Activated CD4-positive, CD25-positive, alpha-beta regulatory T cell treated with anti-CD3 and anti-CD28 coated beads, Interleukin-2, amount 50 U/mL, for 16 hours (primary cell): Measurements from ENCODE around the gene SSTR5.
"Not testable (repeated sequence)": the region's sequence is repeated elsewhere in the genome, so short reads cannot be mapped to it uniquely, and the experiment has no call there.

Source experiments
- DNase-seq: peaks from one replicate; pipeline ENCODE4 v3.0.0-alpha.2; 2020; ENCODE audit warnings: low read depth, low spot score

SSTR5 gene

DNA sequence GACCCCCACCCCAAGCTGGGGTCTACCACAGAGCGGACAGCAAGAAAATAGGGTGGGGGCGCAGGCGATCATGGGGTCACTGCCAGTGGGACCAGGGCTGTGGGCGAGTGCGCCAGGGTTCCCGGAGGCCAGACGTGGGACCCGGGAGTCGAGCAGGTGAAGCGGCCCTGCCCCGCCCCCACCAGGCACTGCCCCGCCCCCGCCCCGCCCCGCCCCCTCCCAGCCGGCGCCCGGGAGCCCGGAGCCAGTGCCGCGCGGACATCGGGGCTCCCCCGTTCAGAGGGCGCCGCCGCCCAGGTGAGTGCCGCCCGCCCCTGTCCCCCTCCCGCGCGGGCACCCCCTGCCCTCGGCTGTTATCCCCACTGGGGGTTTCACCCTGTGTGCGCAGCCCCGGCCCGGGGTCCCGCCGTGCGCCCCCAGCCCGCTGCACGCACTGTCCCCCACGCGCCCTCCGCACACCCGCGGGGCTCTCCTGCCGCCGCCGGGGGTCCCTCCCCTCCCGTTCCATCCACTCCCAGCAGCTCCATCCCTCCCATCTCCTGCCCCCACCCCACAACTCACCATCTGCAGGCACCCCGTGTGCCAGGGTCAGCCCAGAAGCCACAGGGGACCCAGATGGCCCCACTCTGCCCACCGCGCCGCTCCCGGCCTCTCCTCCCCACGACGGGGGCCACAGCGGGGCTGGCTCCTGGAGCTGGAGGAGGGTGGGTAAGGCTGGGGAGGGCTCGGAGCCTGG is at the start of gene SSTR5:
Gene SSTR5 (plus strand): TSS at position 222 of the 736 bp plus-strand sequence. CDS start 6,122 bp downstream, outside the sequence.
- DNase-seq = no peak

DNA sequence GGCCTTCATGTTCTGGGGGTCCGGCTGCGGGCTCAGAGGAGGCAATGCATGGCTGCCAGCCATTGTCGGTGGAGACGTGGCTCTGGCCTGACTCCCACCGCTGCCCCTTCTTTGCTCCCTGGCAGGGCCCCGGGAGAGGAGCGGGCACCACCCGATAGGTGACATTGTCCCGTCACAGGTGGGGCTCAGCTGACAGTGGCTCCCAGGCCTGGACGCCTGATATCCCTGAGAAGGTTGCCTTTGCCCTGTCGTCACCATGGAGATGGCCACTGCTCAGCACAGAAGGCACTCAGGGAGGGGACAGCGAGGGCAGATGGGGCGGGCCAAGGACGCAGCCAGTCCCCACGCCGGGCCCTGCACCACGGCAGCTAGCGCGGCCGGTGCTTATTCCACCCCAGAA is 48.4 kb upstream of the SSTR5 start:
- DNase-seq = no peak

GRCh38 chr16:1025183-1025809 is 47.3 kb upstream of the SSTR5 start:
- not testable (repeated sequence) for DNase-seq

GRCh38 chr16:1026057-1026783 is 46.3 kb upstream of the SSTR5 start:
- no peak for DNase-seq

DNA sequence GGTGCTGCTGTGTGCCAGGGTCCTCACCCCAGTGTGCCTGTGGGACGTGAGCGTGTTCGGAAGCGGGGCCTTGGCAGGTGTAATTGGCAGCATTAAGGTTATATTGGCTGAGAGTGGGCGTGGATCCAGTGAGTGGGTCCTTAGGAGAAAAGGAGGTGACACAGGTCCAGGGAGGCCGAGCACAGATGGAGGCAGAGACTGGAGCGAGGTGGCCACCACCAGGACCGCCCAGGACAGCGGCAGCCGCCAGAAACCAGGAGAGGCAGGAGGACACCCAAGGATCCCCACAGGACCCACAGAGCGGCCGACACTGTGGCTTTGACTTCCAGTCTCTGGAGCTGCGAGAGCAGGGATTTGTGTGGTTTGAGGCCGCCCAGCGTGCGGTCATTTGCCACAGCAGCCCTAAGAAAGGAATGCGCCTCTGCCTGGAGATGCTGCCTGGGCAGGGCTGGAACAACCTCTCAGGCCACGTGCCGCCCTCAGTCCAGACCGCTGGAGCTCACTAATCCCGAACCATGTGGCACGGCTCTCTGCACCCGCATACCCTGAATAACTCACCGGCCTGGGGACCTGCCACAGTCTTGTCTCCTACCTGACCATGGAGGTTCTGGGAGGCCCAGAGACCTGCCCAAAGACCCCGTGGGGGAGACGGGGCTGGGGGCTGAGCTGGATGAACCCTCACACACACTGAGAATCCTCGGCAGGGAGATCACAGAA is 45.6 kb upstream of the SSTR5 start:
- no peak for DNase-seq

DNA sequence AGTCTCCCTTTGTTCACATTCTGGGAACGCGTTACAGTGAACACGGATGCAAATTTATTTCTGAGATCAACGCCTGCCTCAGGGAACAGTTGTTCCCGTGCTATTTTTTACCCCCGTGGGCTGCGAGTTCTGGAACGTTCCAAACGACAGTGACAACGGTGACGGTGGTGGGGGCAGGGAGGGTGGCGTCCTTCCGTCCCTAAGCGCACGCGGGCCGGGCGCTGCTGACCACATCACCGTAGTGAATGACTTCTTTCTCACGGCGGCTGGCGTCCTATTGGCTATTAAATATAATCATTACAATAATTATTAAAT is 45.1 kb upstream of the SSTR5 start:
- no peak for DNase-seq

DNA sequence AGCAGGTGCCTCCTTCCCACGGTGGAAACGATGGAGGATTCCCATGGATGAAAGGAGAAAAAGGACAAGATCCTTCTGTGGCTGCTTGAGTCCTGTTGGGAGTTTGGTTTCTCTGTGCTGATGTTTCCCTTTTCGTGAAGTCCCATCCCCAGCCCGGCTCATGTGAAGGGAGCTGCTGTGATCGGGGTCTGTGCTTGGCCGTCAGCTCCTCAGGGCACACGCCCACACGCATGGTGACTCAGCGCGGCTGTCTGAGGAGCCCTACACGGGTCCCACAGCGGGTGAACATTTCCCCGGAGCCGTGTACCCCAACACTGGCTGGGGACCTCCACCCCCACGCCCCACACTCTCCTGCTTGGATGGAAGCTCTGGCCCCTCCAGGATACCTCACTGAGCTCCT is 44.5 kb upstream of the SSTR5 start:
- DNase-seq = no peak

- DNase-seq = no peak
These were observed 43.9 kb upstream of the SSTR5 start for GRCh38 chr16:1028524-1029258.

DNA sequence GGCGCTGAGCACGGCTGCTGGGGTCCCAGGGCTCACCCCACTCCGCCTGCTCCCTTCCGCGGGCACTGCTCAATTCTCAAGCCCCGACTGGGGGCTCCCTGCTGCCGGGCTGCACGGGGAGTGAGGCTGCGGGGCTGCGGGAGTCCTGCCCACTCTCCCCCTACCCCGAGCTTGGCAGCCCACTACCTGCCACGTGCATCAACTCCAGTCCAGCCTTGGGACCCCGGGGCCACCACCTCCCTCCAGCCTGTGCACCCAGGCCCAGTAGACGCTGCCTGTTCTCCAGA is 43.3 kb upstream of the SSTR5 start:
- no peak for DNase-seq

DNA sequence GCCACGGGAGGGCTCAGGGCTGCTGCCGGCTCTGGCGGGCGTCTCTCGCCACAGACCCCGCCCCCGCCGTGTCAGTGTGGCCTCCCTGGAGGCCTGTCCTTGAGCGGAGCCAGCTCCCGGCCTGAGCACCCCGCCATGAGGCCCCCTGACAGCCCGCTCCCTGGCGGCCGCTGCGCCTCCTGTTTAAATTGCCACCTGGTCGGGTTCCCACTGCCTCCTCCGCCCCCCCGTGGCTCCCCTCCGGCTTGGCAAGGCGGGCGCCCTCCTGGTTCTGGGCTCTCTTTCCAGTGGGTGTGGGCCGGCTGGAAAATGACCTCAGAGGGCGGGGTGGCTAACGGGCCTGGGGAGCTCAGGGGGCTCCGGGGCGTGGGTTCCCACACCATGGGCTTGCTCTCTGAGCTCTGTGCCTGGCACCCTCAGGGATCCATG is 42.1 kb upstream of the SSTR5 start:
- DNase-seq = no peak

DNA sequence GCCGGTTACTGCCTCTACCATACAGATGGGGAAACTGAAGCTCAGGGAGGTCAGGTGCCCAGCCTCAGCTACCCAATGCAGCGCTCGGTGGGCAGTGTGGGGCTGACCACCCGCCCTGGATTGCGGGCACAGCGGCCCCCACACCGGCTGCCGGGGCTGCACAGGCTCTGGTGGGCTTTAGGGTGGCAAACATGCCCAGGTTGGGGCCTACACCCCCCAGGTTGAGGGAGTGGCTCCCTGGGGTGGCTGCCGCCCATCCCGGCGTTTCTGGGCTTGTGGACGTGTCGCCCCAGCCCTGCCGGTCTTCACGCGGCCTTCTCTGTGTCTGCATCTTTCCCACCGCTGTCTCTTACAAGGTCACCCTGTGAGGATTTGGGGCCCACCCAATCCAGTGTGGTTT is 40.9 kb upstream of the SSTR5 start:
- no peak for DNase-seq

GRCh38 chr16:1032607-1033006 is 39.9 kb upstream of the SSTR5 start:
- DNase-seq = no peak

- DNase-seq = no peak
These were observed 39.3 kb upstream of the SSTR5 start for GRCh38 chr16:1033128-1033679.

GRCh38 chr16:1034230-1035065 is 38.1 kb upstream of the SSTR5 start:
- no peak for DNase-seq

DNA sequence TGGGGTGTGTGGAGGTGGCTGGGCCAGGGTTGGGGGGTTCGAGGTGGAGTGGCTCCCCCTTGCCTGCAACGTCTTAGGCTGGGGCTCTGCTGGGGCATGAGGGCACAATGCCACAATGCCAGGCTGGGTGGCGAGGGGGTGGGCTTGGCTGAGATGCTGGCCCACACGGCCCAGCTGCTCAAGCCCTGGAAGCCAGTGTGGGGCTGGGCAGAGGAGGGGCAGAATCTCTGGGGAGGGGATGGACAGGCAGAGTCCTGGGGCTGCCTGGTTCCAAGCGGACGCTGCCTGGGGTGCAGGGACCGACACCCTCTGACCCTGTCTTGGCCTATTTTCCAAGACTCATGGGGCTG is 37.5 kb upstream of the SSTR5 start:
- DNase-seq = no peak

GRCh38 chr16:1036166-1036565 is 36.4 kb upstream of the SSTR5 start:
- DNase-seq = no peak

GRCh38 chr16:1036726-1037393 is 35.7 kb upstream of the SSTR5 start:
- no peak for DNase-seq

DNA sequence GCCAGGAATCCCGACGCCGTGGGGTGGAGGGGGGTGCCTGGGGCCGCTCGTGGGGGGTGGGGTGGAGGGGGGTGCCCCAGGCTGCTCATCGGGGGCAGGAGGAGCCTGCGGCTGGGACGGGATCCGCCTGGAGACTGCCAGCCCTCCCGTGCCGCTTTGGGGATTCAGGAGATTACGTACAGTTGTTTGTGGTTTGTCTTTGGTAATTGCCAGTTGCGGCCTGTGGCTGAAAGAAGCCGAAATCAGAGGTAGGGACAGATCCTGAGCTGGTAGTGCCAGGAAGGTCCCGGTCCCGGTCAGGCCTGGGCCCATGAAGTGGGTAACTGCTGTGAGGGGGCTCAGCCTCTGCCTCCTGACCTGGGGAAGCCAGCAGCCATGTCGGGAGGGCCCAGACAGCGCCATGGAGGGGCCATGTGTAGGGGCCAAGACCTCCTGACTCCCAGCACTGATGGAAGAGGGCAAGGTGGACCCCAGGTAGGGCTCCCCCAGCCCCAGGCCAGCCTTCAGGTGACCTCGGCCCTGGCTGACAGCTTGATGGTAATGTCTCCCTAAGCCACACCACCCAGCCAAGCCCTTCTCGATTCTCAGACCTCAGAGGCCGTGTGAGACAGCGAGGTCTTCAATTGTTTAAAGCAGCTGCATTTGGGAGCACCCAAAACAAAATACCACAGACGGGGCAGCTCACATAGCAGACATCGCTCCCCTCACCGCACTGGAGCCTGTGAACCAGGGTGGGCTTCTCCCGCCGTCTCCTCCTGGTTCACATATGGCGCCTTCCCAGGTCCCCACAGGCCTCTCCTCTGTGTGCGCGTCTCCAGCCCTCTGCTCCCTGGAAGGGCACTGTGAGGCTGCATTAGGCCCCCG is 34.9 kb upstream of the SSTR5 start:
- DNase-seq = no peak

- no peak for DNase-seq
These were observed 33.6 kb upstream of the SSTR5 start for GRCh38 chr16:1038932-1039331.
